ENCODE measurements around the gene RASSF7. TPM values are rescaled to one million over a fixed set of nuclear protein-coding genes. Genes with fewer than 3 reads are reported as not detected.

Gene RASSF7
- total and polyA plus RNA-seq, 2 of the 8 experiments (the other 6 are each of a cell fraction or from before 2014, with no cell fraction given): 22.3 to 43.9 TPM

DNA sequence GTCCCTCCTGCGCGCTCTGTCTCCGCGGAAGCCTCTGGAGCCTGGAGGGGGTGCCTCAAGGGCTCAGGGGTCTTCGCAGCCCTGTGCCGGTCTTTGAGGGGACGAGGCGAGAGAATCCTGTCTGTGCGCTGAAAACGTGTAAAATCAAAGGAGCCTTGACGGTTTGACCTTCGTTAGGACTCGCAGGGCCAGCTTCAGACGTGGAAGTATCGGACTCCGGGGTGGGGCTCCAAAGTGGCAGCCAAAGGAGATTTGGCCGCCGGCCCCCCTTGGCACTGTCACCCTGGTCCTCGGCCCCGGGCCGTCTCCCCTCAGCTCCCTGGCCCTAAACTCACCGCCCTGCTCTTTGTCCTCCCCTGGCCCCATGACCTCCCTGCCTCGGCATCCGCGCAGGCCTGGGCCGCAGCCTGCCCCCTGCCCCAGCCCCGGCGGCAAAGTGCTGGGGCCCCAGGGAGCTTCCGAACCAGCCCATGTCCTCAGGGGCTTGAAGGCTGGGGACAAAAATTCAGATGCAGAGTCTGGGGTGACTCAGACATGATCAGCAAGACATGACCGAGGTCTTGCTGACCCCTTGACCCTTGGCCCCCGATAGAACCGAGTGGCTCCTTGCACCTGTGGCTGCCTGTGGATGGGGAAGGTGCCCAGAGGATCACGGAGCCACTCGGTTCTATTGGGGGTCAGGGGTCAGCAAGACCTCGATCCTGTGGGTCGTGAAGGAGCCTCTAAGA, 8.6 kb downstream of the RASSF7 start (continued):
- no peak for TF ChIP-seq RFX5 (IDR thresholded peaks at IDR 0.05; ENCODE audit: borderline replicate concordance, low read depth, low read length)
- TF ChIP-seq CBX8 (IDR thresholded peaks at IDR 0.05; ENCODE audit: borderline replicate concordance, low read depth, low read length): no peak
- TF ChIP-seq, protein P1, sequence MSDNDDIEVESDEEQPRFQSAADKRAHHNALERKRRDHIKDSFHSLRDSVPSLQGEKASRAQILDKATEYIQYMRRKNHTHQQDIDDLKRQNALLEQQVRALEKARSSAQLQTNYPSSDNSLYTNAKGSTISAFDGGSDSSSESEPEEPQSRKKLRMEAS (IDR thresholded peaks at IDR 0.05): no peak
- TF ChIP-seq KDM4A (IDR thresholded peaks at IDR 0.05; ENCODE audit: low read depth, low read length, severe bottlenecking): no peak
- no peak for TF ChIP-seq SP2 (IDR thresholded peaks at IDR 0.05; ENCODE audit: low read length)
- TF ChIP-seq, protein P2, sequence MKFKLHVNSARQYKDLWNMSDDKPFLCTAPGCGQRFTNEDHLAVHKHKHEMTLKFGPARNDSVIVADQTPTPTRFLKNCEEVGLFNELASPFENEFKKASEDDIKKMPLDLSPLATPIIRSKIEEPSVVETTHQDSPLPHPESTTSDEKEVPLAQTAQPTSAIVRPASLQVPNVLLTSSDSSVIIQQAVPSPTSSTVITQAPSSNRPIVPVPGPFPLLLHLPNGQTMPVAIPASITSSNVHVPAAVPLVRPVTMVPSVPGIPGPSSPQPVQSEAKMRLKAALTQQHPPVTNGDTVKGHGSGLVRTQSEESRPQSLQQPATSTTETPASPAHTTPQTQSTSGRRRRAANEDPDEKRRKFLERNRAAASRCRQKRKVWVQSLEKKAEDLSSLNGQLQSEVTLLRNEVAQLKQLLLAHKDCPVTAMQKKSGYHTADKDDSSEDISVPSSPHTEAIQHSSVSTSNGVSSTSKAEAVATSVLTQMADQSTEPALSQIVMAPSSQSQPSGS (IDR thresholded peaks at IDR 0.05; ENCODE audit: low read length): no peak
